Measurements from ENCODE around the gene TRIP13. TPM values are rescaled to one million over a fixed set of nuclear protein-coding genes. Genes with fewer than 3 reads are reported as not detected.

Gene TRIP13
- total RNA-seq, 1 experiment from 2014 or later: 82.0 TPM

DNA sequence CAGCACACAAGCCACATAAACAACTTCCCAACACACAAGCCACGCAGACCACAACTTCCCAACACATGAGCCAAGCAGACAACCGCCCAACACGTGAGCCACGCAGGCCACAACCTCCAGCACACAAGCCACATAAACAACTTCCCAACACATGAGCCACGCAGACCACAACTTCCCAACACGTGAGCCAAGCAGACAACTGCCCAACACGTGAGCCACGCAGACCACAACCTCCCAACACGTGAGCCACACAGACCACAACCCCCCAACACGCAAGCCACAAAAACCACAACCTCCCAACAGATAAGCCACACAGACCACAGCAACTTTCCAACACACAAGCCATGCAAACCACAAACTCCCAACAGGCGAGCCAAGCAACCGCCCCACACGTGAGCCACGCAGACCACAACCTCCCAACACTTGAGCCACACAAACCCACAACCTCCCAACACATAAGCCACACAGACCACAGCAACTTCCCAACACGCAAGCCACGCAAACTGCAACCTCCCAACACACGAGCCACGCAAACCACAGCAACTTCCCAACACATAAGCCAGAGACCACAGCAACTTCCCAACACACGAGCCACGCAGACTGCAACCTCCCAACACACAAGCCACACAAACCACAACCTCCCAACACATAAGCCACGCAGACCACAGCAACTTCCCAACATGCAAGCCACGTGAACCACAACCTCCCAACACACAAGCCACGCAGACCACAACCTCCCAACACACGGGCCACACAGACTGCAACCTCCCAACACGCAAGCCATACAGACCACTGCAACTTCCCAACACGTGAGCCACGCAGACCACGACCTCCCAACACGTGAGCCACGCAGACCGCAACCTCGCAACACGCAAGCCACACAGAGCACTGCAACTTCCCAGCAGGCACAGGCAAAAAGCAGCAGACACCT lies 10.2 kb upstream of the TRIP13 start:
- Histone ChIP-seq H3K36me3 (peaks cover 68% of the 10 kb centered on the region), H3K9me3 (no peaks in the 10 kb centered on the region), H3K4me3 (no peak overlapping the region), H3K27me3 (no peaks in the 10 kb centered on the region)
- no peak for DNase-seq

DNA sequence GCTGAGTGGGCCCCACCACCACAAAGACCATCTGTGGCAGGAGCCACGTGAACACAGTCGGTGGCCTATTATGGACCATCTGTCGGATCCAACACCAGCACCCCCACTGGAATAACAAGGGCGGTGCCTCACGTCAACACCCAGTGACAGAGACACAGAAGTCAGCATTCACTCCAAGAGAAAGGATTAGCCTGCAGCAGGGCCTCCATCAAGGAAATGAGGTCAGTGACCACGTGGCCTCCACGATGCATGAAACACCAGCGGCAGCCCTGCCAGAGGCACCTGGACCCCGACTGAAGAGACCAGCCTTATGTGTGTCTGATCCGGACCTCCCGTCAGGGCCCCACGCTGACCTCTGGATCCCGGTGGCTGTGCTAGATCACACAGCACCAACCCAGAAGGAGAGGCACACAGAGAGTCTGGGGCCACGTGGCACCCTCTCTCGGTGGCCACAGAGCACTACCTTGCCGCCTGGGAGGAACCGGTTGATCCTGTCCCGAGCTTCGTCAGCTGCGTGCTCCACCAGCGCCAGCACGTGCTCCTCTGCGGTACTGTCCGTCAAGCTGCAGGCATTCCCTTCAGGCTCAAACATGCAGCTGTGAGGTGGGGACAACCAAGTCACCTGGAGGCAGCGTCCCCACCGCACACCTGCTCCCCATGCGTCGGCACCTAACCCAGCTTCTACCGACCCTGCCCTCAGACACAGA lies 9.1 kb upstream of the TRIP13 start:
- H3K9me3 ChIP-seq: no peaks in the 10 kb centered on the region
- peaks cover 72% of the 10 kb centered on the region for H3K36me3 ChIP-seq

DNA sequence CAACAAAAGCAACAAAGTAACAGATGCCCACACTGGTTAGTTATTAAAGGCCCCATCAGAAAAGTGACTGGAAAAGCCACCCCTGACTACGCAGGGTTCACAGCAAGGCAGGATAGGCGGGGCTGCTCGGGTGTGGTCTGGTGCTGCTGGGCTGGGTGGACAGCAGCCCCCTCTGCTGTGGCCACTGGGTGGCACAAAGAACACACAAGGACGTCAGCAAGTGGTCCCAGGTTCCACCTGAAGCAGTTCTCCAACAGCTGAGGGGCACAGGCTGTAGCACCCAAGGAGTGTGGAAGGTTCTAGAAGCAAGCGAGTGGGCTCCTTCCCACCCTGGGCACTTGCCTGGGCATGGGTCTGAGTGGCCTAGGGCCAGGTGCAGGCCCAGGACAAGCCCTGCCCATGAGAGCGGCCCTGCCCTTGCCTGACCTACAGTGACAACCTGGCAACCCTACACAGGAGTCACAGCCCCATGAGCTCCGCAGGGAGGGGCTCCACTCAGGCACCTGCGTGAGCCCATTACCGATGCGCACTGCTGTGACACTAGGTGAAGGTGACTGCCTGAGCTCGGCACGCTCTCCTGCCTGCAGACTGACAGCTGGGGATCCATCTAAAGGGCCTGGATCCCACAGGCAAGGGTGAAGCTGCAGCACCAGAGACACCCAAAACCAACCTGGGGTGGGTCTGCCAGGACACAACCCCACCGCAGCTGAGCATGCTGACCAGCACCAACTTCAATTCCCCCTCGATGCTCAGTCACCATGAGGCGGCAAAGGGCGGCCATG lies 8.1 kb upstream of the TRIP13 start:
- no peak for DNase-seq
- Histone ChIP-seq H3K4me3 (no peak overlapping the region), H3K27me3 (no peaks in the 10 kb centered on the region), H3K36me3 (peaks cover 81% of the 10 kb centered on the region), H3K9me3 (no peaks in the 10 kb centered on the region)

More for the DNA sequence above, 9.1 kb upstream of the TRIP13 start:
- H3K27me3 ChIP-seq: no peaks in the 10 kb centered on the region
- no peak for DNase-seq
- no peak overlapping the region for H3K4me3 ChIP-seq

DNA sequence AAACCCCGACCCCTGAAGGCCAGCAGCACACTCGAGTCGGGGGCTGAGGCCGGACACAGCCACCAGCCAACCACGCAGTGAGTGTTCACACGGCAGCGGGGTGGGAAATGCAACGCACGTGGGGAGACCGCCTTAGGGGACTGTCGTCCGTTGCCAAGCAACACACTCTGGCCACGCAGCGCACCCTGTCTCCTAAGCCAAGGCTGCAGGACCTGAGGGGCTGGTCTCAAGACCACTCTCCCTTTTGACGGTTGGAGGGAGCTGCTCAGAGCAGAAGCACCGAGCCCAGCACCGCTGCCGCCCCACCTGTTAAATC lies 7.6 kb upstream of the TRIP13 start:
- Histone ChIP-seq H3K9me3 (no peaks in the 10 kb centered on the region), H3K27me3 (no peaks in the 10 kb centered on the region), H3K4me3 (no peak overlapping the region), H3K36me3 (peaks cover 86% of the 10 kb centered on the region)
- no peak for DNase-seq

DNA sequence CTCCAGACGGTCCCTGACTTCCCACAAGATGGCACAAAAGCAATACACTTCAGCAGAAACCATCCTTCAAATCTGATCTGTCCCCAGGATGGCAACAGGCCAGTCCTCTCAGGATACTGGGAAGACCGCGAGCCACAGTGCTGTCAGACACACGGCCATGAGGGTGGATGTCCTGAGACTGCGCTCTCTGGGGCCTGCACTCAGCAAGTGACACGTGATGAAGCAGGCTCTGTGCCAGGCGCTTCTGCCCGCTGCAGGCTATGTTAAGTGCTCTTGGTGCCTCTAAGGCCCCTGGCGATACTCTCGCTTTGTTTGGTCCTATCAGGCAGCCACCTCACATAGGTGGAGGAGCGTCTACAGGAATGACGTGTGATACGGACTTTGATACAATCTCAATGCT lies 7.2 kb upstream of the TRIP13 start:
- no peaks in the 10 kb centered on the region for H3K9me3 ChIP-seq
- no peak for DNase-seq
- no peaks in the 10 kb centered on the region for H3K27me3 ChIP-seq
- peaks cover 91% of the 10 kb centered on the region for H3K36me3 ChIP-seq
- no peak overlapping the region for H3K4me3 ChIP-seq

DNA sequence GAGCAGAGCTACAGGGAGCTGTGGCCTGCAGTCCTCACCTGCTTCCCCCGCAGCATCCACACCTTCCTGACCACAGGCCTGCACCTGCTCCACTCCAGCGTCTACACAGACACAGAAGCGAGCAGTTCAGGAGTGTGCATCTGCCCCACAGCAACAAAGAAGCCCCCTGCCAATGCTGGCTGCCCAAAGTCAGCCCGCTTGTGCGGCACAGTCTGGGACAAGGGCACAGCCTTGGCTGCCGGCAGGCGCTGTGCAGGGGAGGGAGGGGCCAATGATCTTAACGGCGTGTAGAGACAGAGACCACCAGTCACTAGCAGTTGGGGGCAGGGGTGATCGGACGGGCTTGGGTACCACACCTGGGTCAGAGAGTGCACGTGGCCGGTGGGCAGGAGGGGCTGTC lies 6.6 kb upstream of the TRIP13 start:
- Histone ChIP-seq H3K27me3 (no peaks in the 10 kb centered on the region), H3K9me3 (no peaks in the 10 kb centered on the region), H3K36me3 (peaks cover 94% of the 10 kb centered on the region), H3K4me3 (no peak overlapping the region)
- DNase-seq: no peak

DNA sequence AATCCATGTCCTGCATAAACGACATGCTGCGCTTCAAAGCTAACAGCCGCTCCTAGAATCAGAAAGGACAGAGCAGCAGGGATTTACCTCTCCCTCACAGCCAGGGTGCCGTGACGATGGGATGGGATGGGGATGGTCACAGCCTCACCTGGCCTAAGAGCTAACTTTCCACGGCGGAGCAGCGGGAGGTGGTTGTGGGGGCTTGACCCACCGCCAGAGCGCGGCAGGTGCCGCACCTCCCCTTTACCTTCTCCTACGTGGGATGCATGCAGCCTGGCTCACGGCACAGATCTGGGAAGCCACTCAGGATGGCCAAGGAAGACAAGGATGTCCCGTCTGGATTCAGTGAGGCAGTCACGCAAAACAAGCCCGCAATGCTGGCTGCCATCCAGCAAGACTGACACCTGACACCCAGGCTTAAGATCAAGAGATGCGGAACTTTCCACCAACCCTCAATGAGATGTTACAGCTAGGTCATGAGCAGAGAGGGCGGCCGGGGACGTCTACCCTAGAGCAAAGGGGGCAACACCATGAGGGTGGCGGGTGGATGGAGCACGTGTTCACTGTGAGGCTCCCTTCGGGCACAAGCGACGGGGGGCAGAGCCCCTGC lies 5.9 kb upstream of the TRIP13 start:
- no peak for DNase-seq
- no peaks in the 10 kb centered on the region for H3K27me3 ChIP-seq
- H3K4me3 ChIP-seq: no peak overlapping the region
- H3K36me3 ChIP-seq: peaks cover 94% of the 10 kb centered on the region
- H3K9me3 ChIP-seq: no peaks in the 10 kb centered on the region

DNA sequence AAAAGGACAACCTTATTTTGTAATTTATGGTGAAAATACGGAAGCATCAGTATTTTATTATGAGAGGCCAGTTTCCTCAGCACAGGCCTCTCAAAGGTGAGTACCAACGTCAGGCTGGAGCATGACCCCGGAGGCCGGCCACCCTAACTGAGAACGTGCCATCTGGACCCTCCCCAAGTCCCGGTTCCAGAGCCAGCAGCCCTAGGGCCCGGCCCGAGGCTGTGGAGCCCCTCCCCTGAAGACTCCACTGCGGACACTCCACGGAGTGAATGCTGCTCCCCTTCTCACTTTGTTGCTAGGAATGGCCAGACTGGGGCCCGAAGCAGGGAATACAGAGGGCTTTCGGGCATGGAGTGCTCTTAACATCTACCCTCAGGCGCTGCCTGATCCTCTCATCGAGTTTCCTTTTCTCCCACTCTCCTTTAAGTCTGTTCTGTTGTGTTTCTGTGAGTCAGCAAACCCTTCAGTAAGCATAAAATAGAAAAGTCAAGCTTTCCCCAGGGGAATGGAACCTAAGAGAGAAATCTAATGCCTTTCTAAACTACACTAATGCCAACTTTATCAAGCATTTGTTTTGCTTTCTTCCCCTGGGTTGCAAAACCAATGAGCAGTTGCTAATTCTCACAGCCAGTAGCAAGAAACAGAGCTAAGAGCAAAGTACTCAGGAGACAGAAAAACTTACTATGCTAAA lies 4.6 kb upstream of the TRIP13 start:
- H3K27me3 ChIP-seq: no peaks in the 10 kb centered on the region
- no peak for DNase-seq
- no peaks in the 10 kb centered on the region for H3K9me3 ChIP-seq
- peaks cover 92% of the 10 kb centered on the region for H3K36me3 ChIP-seq
- H3K4me3 ChIP-seq: no peak overlapping the region

DNA sequence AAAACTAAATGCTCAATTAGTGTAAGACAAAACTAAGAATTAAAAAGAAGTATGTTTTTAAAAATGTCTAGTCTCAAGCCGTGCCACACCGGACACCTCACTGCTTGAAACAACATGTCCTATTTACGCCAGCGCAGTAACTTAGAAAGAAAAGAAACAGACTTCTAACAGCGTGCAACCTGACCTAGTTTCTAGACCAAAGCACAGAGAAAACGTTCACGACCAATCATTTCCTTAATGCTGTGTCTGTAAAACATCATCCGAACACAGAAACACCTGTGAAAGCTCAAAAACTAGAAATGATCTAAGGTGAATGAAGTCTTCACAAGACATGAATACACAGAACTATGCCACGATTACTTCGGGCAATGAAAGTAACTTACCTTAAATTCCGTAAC lies 4.0 kb upstream of the TRIP13 start:
- H3K9me3 ChIP-seq: no peaks in the 10 kb centered on the region
- H3K27me3 ChIP-seq: no peaks in the 10 kb centered on the region
- no peak for DNase-seq
- peaks cover 91% of the 10 kb centered on the region for H3K36me3 ChIP-seq
- H3K4me3 ChIP-seq: no peak overlapping the region

DNA sequence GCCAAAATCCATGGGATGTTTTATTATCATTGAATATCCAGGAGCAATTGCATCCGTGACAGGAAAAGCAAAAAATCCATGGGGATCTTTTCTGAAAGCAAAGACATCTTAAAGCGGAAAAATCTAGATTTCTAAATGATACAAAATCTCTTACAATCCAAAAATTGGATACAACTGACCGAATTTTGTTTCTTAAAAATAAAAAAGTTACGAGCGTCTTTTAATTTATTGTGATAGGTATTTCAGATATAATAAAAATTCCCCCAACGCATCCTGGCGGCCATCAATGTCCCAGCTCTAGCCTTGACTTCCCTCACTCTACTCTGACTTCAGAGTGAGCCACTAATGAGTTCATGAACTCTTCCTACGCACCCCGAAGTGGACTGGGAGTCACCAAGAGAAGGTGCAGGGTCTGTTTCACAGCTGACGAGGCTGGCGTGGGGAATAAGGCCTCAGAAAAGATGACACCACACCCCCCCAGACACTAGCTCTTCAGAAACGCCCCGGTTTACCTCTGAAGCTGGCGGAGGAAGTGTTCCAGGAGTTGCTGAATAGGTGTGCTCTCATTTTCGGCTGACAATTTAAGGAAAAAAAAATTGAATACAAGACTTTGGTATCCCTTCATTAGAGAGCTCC lies 3.5 kb upstream of the TRIP13 start:
- Histone ChIP-seq H3K36me3 (peaks cover 91% of the 10 kb centered on the region), H3K27me3 (no peaks in the 10 kb centered on the region), H3K9me3 (no peaks in the 10 kb centered on the region), H3K4me3 (no peak overlapping the region)
- no peak for DNase-seq

DNA sequence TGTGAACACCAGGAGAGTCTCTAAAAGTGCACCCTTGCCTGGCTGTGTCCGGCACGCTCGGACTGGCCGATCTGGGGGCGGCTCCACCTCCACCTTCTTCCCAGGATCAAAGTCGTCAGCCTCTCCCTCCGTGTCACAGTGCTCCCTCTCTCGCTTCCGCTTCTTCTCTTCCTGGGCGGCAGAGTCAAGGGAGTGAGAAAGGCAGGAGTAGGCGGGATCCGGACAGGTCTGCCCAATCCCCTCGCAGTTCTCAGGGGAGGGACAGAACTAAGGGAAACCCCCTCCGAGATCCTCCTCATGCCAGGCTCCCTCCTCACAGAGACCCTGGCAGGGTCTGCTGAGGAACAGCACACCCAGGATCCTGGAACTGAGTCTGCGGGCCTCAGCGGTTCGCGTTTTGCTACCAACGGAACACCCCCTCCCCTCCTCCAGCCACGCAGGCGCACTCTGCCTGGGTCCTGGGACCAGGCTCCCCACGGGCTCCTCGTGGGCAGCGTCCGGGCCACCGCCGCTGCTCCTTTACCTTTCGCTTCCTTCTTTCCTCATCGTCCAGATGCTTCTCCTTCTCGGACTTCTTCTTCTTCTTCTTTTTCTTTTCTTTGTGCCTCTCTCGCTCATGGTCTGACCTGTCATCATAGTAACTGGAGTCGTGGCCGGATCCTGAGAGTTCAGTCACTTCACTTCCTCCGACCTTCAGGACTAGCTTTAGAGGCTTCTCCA lies 1.4 kb upstream of the TRIP13 start:
- Histone ChIP-seq H3K27me3 (no peaks in the 10 kb centered on the region), H3K9me3 (no peaks in the 10 kb centered on the region), H3K36me3 (peaks cover 89% of the 10 kb centered on the region), H3K4me3 (peak overlapping the region; percentile 99)
- DNase-seq: no peak

DNA sequence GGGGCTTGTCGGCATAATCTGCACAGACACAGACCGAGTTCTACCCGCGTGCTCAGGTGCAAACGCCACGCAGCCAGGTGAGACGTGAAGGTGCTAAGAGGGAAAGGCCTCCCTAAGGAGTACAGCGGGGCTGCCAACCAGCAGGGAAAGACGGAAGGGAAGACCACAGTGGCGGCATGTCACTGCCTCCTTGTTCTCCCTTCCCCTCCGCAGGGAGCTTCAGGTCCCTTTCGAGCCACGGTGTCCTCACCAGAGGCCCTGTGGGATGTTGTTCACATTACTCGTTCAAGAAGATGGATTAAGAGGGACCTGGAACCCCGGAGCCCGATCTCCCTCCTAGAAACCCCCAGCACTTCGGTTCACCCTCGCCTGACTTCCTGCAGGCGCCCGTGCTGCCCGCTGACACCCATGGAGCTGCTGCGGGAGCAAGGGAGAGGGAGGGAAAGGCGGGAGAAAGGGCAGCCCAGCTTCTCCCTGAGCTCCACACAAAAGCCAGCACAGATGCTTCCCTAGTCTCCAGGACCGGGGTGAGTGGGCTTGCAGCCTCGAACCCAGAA lies 769 bp upstream of the TRIP13 start:
- Histone ChIP-seq H3K9me3 (no peaks in the 10 kb centered on the region), H3K36me3 (peaks cover 89% of the 10 kb centered on the region), H3K27me3 (no peaks in the 10 kb centered on the region), H3K4me3 (peak overlapping the region; percentile 99)
- no peak for DNase-seq

DNA sequence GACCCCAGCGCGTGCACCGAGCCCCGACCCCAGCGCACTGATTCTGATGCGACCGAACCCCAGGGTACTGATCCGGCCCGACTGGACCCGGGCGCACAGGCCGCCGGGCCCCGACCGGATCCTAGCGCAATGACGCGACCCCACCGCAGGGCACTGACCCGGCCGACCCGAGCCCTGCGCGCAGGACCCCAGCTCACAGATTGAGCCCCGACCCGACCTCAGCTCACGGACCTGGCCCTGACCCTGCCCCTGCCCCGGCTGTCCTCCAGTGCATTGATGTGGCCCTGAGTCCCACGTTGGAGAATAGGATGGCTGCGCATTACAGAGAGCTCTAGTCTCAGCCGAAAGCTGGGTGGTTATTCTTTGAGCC lies 438 bp downstream of the TRIP13 start:
- H3K36me3 ChIP-seq: peaks cover 77% of the 10 kb centered on the region
- no peaks in the 10 kb centered on the region for H3K27me3 ChIP-seq

DNA sequence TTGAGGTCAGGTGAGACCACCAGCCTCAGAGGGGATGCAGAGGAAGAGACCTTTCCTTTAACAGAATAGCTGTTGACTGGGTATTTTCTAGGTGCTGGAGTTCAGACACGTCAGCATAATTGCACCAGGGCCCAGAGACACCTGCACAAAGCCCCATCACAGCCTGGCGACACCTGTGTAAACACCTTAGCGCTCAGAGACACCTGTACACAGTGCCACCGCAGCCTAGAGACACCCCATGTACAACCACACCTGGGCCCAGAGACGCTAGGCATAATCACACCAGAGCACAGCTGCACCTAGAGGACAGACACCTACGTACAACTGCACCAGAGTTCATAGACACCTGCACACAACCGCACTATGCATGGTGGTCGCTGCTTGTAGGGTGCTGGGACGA lies 1.0 kb downstream of the TRIP13 start:
- H3K9me3 ChIP-seq: no peaks in the 10 kb centered on the region
- no peaks in the 10 kb centered on the region for H3K27me3 ChIP-seq
- DNase-seq: no peak
- peaks cover 71% of the 10 kb centered on the region for H3K36me3 ChIP-seq
- peak overlapping the region; percentile 99 for H3K4me3 ChIP-seq

More for the DNA sequence above, 438 bp downstream of the TRIP13 start:
- no peak for DNase-seq
- Histone ChIP-seq H3K4me3 (peak overlapping the region; percentile 99), H3K9me3 (no peaks in the 10 kb centered on the region)

DNA sequence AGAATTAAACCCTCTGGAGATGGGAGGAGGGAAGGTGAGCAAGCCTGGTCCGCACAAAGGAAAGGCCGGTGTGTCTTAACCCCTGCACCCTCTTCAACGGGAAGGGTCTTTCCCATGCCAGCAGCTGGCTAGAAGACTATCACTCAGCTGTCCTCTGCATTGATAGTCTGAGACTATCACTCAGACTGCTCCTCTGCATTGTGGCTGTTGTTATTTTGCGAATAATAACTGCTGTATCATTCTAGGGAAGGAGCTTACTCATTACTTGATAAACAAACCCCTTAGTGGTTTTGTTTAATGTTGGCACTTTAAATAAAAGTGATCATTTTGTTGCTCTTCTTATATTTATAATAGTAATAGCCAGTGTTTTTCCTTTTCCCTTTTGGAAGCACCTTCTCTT lies 8.1 kb downstream of the TRIP13 start:
- DNase-seq: no peak
- H3K36me3 ChIP-seq: peaks cover 61% of the 10 kb centered on the region
- H3K27me3 ChIP-seq: no peaks in the 10 kb centered on the region
- H3K9me3 ChIP-seq: no peaks in the 10 kb centered on the region
- no peak overlapping the region for H3K4me3 ChIP-seq

Measured in MG63 (cell line).